ENCODE data around the gene PRDM16.

GRCh38 chr1:3337798-3338724, 269.1 kb downstream of the PRDM16 start:
- TF ChIP-seq NR3C1 (CRISPR knock-in tag; conservative IDR thresholded peaks at IDR 0.05; ENCODE audit: low read depth), result no peak
- no peak for TF ChIP-seq ZNF138 (CRISPR knock-in tag; conservative IDR thresholded peaks at IDR 0.05)
- no peak for TF ChIP-seq ZNF317 (CRISPR knock-in tag; IDR thresholded peaks at IDR 0.05; ENCODE audit: borderline replicate concordance, low read depth)
- no peak for TF ChIP-seq CTCF (IDR thresholded peaks at IDR 0.05)
- TF ChIP-seq CREM (CRISPR knock-in tag; IDR thresholded peaks at IDR 0.05), result no peak
- no peak for TF ChIP-seq ATF3 (CRISPR knock-in tag; conservative IDR thresholded peaks at IDR 0.05)
- no peak for TF ChIP-seq ELF4 (CRISPR knock-in tag; IDR thresholded peaks at IDR 0.05; ENCODE audit: low read depth)
- TF ChIP-seq NFE2L1 (CRISPR knock-in tag; IDR thresholded peaks at IDR 0.05), result no peak
- TF ChIP-seq SMAD4 (CRISPR knock-in tag; IDR thresholded peaks at IDR 0.05), result no peak
- TF ChIP-seq PREB (CRISPR knock-in tag; IDR thresholded peaks at IDR 0.05; ENCODE audit: borderline replicate concordance), result no peak
- no peak for TF ChIP-seq GABPB1 (CRISPR knock-in tag; IDR thresholded peaks at IDR 0.05)
- no peak for TF ChIP-seq CBFB (CRISPR knock-in tag; IDR thresholded peaks at IDR 0.05; ENCODE audit: low read depth)
- TF ChIP-seq NR1H2 (CRISPR knock-in tag; IDR thresholded peaks at IDR 0.05), result no peak
- no peak for TF ChIP-seq ESRRA (CRISPR knock-in tag; IDR thresholded peaks at IDR 0.05; ENCODE audit: borderline replicate concordance)
